ENCODE results near the gene CNGA3.

- TF ChIP-seq CTCF (conservative IDR thresholded peaks at IDR 0.05; ENCODE audit: low read length) (no peak), EZH2phosphoT487 (IDR thresholded peaks at IDR 0.05; ENCODE audit: borderline replicate concordance, low read depth, low read length) (no peak)
These were observed 13.7 kb downstream of the CNGA3 start for GRCh38 chr2:98359986-98360385.

Data from OCI-LY7 (cell line).